Stimulated activated CD4-positive, alpha-beta T cell treated with anti-CD3 and anti-CD28 coated beads, Interleukin-2, amount 100 ng/mL, for 4 hours (primary cell): ENCODE measurements around the gene SLC35G6.

ENCODE experiments used
- DNase-seq: peaks from one replicate; pipeline ENCODE4 v3.0.0-alpha.2; 2020; ENCODE audit warnings: low read depth

Gene SLC35G6

DNA sequence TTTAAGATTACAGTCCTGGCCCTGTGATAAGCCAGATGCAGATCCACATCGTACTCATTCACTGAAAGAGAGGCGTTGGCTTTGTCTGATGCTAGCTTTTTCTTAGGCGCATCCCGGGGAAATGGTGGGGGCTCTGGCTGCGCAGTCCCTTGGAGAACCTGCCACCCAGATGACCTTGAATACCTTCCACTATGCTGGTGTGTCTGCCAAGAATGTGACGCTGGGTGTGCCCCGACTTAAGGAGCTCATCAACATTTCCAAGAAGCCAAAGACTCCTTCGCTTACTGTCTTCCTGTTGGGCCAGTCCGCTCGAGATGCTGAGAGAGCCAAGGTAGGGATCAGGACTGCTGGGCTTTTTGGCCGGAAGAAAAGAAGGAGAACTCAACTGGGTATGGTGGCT is 26.9 kb downstream of the SLC35G6 start:
- no peak for DNase-seq

DNA sequence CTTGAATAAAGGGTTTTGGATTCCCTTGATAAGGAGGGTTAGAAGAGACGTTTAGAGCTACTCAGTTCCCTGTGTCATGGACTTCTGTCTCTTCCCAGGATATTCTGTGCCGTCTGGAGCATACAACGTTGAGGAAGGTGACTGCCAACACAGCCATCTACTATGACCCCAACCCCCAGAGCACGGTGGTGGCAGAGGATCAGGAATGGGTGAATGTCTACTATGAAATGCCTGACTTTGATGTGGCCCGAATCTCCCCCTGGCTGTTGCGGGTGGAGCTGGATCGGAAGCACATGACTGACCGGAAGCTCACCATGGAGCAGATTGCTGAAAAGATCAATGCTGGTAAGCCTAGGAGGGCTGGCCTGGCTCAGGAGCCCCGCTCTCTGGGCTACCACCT is 27.6 kb downstream of the SLC35G6 start:
- DNase-seq, result no peak

GRCh38 chr17:7509937-7510336 is 28.7 kb downstream of the SLC35G6 start:
- no peak for DNase-seq

DNA sequence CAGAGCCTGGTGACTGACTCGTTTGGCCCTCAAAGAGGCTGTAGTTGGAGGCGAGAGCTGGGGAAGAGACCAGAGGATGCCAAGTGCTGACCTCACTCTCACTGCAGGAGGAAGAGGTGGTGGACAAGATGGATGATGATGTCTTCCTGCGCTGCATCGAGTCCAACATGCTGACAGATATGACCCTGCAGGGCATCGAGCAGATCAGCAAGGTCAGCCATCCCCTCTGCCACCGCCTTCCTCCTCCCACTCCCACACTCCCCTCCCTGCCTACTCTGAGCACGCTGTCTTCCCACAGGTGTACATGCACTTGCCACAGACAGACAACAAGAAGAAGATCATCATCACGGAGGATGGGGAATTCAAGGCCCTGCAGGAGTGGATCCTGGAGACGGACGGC is 29.9 kb downstream of the SLC35G6 start:
- DNase-seq, result no peak

- DNase-seq, result no peak
Measured at GRCh38 chr17:7512105-7512504, 30.9 kb downstream of the SLC35G6 start.

GRCh38 chr17:7512824-7513540 is 31.7 kb downstream of the SLC35G6 start:
- DNase-seq, result no peak

DNA sequence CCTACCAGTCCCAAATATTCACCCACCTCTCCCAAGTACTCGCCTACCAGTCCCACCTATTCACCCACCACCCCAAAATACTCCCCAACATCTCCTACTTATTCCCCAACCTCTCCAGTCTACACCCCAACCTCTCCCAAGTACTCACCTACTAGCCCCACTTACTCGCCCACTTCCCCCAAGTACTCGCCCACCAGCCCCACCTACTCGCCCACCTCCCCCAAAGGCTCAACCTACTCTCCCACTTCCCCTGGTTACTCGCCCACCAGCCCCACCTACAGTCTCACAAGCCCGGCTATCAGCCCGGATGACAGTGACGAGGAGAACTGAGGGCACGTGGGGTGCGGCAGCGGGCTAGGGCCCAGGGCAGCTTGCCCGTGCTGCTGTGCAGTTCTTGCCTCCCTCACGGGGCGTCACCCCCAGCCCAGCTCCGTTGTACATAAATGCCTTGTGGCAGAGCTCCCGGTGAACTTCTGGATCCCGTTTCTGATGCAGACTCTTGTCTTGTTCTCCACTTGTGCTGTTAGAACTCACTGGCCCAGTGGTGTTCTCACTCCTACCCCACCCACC is 32.7 kb downstream of the SLC35G6 start:
- no peak for DNase-seq

DNA sequence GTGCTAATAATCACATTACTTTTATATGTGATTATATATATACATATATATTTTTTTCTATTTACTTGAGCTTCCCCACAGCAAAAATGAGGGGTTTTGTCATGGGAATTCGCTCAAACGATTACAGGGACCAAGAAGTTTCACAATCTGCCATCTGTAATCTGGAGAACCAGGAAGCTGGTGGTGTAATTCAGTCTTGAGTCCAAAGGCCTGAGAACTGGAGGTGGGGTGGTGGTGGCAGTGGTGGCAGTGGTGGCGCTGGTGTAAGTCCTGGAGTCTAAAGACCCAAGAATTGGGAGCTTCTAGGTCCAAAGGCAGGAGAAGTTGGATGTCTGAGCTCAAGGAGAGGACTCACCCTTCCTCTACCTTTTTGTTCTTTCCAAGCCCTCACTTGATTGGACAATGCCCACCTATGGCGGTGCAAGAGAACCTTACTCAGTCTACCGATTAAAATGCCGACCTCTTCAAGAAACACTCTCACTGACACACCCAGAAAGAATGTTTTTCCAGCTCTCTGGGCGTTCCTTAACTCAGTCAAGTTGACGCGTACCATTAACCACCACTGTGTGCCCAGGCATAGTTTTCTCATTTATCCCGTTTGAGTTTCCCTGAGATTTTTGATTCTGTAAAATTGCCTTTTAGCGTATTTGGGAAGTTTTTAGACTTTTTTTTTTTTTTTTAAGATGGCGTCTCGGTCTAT is 34.8 kb downstream of the SLC35G6 start:
- no peak for DNase-seq

- DNase-seq, result peak; percentile 38
Measured at GRCh38 chr17:7523033-7523432, 41.8 kb downstream of the SLC35G6 start.

DNA sequence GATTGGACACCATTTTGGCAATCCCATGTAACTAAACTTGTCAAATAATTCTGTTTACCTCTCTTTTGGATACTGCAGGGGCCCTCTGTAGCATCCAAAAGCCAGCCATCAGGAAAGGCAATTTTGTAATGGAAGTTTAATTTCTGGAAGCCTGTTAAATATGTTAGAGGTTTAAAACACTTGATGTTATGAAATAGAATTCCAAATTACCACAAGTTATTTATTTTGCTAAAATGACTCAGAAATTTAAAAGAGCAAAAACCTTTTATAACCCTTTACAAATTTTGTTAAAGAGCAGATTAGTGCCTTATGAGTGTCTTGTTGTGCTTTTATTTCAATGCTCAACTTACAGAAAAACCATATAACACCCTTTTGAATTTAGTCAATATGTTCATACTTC is 47.6 kb downstream of the SLC35G6 start:
- no peak for DNase-seq

GRCh38 chr17:7530023-7530900 is 49.0 kb downstream of the SLC35G6 start:
- DNase-seq, result no peak
